Mesendoderm (in vitro differentiated cells): ENCODE data around the gene SFXN3.

Experiments used
- DNase-seq: peaks from one replicate; pipeline ENCODE4 v3.0.0; 2013
- H2AK5ac ChIP-seq: 2 replicates; pipeline ENCODE4 v1.6.1; 2013; ENCODE audit warnings: low read length, inconsistent platforms
- H2BK120ac ChIP-seq: 2 replicates; pipeline ENCODE4 v1.6.1; 2013; ENCODE audit warnings: low read depth, mild to moderate bottlenecking, low read length, moderate library complexity, mixed read lengths
- H2BK15ac ChIP-seq: replicated peaks from 2 replicates; pipeline ENCODE4 v1.6.1; 2013; ENCODE audit warnings: low read depth, mild to moderate bottlenecking, moderate library complexity
- H2BK5ac ChIP-seq: 2 replicates; pipeline ENCODE4 v1.6.1; 2013; ENCODE audit warnings: low read length, inconsistent platforms
- H3K18ac ChIP-seq: 2 replicates; pipeline ENCODE4 v1.6.1; 2013; ENCODE audit warnings: mild to moderate bottlenecking, low read length, mixed read lengths
- H3K23ac ChIP-seq: one replicate; pipeline ENCODE4 v1.6.1; 2013; ENCODE audit warnings: low read length
- H3K27ac ChIP-seq: 2 replicates; pipeline ENCODE4 v1.5.1; 2013; ENCODE audit warnings: low read depth, mild to moderate bottlenecking, inconsistent platforms, low read length, moderate library complexity
- H3K27me3 ChIP-seq: 2 replicates; pipeline ENCODE4 v1.6.1; 2013; ENCODE audit warnings: low read length, control low read depth, mild to moderate bottlenecking, inconsistent platforms; ENCODE audit not compliant: insufficient read depth, poor library complexity
- H3K36me3 ChIP-seq: 2 replicates; pipeline ENCODE4 v1.6.1; 2013; ENCODE audit warnings: low read length, inconsistent platforms; ENCODE audit not compliant: control insufficient read depth, insufficient read depth
- H3K4ac ChIP-seq: one replicate; pipeline ENCODE4 v1.6.1; 2013; ENCODE audit warnings: low read depth, mild to moderate bottlenecking, low read length, moderate library complexity
- H3K4me1 ChIP-seq: 2 replicates; pipeline ENCODE4 v1.6.1; 2013; ENCODE audit warnings: low read depth, low read length, inconsistent platforms; ENCODE audit not compliant: control insufficient read depth
- H3K4me2 ChIP-seq: 2 replicates; pipeline ENCODE4 v1.6.1; 2013; ENCODE audit warnings: low read length
- H3K4me3 ChIP-seq: 2 replicates; pipeline ENCODE4 v1.5.1; 2013; ENCODE audit warnings: mild to moderate bottlenecking, low read length
- H3K56ac ChIP-seq: one replicate; pipeline ENCODE4 v1.6.1; 2013; ENCODE audit warnings: low read length
- H3K79me1 ChIP-seq: 2 replicates; pipeline ENCODE4 v1.6.1; 2013; ENCODE audit warnings: low read length, inconsistent platforms
- H3K79me2 ChIP-seq: 2 replicates; pipeline ENCODE4 v1.6.1; 2013; ENCODE audit warnings: mild to moderate bottlenecking, low read length; ENCODE audit not compliant: control insufficient read depth, insufficient read depth
- H3K9ac ChIP-seq: 2 replicates; pipeline ENCODE4 v1.6.1; 2013; ENCODE audit warnings: low read length, inconsistent platforms
- H4K5ac ChIP-seq: one replicate; pipeline ENCODE4 v1.6.1; 2013; ENCODE audit warnings: low read length
- H4K8ac ChIP-seq: one replicate; pipeline ENCODE4 v1.6.1; 2013; ENCODE audit warnings: low read depth, mild to moderate bottlenecking, control low read depth, low read length, moderate library complexity
- WGBS: extraction: QIAGEN DNeasy Blood & Tissue Kit; methylation state at CpG from one replicate; pipeline ENCODE4 v1.1.7; 2013; ENCODE audit warnings: low lambda C conversion rate, missing lambda C conversion rate; ENCODE audit not compliant: insufficient coverage; ENCODE audit errors: extremely low coverage; 5-methylcytosine and 5-hydroxymethylcytosine counted together

Gene SFXN3

DNA sequence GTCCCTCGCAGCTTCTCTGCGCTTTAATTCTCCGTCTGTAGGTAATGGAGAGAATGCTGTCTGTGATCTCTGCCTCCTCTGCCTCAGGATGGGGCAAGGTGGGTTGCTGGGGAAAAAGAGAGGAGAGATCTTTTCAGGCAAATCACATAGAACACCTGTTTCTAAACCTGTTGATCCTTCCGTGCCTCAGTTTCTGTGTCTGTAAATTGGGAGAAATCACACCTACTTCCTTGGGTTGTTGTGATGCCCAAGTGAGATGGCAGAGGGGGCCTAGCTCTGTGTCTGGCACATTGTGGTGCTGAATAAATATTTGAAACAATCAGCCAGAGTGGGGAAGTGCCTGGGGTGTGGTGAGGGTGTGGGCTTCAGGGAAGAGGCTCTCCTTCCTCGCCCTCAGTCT lies 59.6 kb downstream of the SFXN3 start:
- no peak overlapping the region for H3K56ac ChIP-seq
- no peak overlapping the region for H3K4ac ChIP-seq
- H2BK5ac ChIP-seq, result no peak overlapping the region
- H3K79me2 ChIP-seq, result no peaks in the 10 kb centered on the region
- no peaks in the 10 kb centered on the region for H3K27me3 ChIP-seq
- H4K5ac ChIP-seq, result no peak overlapping the region
- H3K4me1 ChIP-seq, result no peaks in the 10 kb centered on the region
- no peaks in the 10 kb centered on the region for H3K79me1 ChIP-seq
- H4K8ac ChIP-seq, result no peak overlapping the region
- no peak overlapping the region for H3K18ac ChIP-seq
- H3K9ac ChIP-seq, result no peak overlapping the region
- WGBS, result no CpG with 5 or more reads among the region's 5 CpGs
- no peak overlapping the region for H2BK15ac ChIP-seq
- H3K23ac ChIP-seq, result no peak overlapping the region
- DNase-seq, result no peak
- no peak overlapping the region for H2AK5ac ChIP-seq
- no peak overlapping the region for H3K4me2 ChIP-seq
- no peak overlapping the region for H3K4me3 ChIP-seq
- H2BK120ac ChIP-seq, result no peak overlapping the region
- no peak overlapping the region for H3K27ac ChIP-seq
- no peaks in the 10 kb centered on the region for H3K36me3 ChIP-seq
